Activated CD4-positive, alpha-beta T cell treated with anti-CD3 and anti-CD28 coated beads, Interleukin-2, Interleukin-6, amounts not matched to agents 100 ng/mL and 50 ng/mL, durations not matched to agents 16 hours and 8 hours (primary cell): ENCODE results near the gene CD6.

Source experiments
- DNase-seq: peaks from one replicate; pipeline ENCODE4 v3.0.0-alpha.2; 2020

Gene CD6

DNA sequence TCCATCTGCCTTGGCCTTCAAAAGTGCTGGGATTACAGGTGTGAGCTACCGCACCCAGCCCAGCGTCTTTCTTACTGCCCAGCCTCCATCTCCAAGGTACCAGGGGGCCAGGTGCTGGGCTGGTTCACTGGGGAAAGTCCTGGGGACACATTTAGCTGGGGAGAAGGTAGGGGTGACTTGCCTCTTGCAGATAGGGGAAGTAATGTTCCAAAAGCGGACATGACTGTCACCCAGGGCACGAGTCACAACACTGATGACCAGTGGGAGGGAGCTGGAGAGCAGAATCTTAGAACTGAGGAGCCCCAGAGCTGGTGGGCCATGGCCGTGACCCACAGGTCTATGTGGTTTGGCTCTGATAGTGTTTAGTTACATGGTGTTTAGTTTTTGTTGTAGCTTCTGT is 17.1 kb upstream of the CD6 start:
- DNase-seq, result no peak

DNA sequence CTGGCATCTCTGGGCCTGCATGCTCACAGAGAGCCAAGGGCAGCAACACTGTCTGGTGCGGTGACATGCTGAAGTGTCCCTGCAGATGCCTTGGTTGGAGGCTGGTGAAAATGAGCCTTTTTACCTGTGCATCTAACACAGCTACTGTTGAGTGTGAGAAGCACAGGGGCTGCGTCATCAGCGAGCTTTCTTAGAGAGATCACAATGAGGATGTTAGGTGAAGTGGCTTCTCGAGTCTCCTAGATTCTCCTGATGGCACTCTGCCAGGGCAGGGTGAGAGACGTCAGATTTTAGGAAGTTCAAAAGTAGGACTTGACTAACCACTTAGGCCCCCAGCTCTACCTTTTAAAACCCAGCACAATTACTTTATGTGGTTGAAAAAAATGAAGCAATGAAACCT is 15.9 kb upstream of the CD6 start:
- no peak for DNase-seq

DNA sequence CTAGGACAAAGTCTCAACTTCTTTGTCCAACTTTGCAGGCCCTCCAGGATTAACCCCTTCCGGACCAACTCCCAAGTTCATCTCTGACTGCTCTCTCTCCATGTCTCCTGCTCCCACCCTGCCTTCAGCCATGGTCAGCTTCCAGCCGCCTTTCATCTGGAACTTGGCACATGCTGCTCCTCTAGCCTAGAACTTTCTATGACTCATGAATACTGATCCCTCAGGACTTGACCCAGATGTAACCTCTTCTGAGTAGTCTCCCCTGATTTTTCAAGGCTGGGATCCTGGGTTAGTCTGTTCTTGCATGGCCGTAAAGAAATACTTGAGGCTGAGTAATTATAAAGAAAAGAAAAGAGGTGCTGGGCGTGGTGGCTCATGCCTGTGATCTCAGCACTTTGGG is 14.3 kb upstream of the CD6 start:
- DNase-seq, result no peak

DNA sequence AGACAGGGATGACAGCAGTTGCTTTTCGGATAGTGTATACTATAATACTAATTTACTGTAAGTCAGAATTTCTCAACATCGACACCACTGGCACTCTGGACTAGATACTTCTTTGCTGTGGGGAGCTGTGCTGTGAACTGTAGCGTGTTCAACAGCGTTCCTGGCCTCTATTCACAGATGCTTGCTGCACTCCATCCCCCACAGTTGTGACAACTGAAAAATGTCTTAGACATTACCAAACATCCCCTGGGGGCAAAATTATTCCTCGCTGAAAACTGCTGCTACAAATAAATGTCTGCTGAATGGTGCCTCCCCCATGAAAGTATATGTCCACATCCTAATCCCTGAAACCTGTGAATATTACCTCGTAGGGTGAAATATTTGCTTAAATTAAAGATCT is 12.0 kb upstream of the CD6 start:
- DNase-seq, result no peak

DNA sequence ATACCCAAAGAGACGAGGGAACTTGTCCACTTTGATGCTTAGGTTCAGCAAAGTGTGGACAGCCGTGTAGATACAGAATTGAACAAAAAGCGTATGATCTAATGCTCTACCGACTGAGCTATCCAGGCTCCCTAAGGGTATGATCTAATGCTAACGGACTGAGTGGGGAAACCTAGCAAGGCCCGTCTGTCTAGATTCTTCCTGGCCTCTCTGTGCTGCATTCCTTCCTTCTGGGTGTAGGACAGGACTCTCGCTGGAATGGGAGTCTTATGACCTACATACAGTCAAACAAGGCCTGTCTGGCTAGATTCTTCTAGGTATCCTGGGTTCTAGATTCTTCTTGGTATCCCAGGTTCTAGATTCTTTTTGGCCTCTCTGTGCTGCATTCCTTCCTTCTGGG is 11.1 kb upstream of the CD6 start:
- no peak for DNase-seq

DNA sequence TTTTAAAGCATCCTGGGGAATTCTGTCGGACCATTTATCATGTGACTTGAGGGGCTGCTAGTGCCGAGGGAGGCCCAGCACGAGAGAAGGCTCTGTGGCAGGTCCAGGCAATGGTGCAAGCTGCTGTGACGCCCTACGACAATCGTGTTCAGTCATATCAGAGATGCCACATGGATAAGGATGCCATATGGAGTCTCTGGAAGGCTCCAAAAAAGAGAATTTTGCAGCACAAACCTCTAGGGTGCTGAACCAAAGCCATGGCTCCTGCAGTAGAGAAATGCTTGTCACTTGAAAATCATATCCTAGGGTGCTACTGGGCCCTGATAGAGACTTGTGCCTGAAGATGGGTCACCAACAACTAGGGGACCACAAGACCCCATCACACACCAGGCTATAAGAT is 6.7 kb upstream of the CD6 start:
- no peak for DNase-seq

DNA sequence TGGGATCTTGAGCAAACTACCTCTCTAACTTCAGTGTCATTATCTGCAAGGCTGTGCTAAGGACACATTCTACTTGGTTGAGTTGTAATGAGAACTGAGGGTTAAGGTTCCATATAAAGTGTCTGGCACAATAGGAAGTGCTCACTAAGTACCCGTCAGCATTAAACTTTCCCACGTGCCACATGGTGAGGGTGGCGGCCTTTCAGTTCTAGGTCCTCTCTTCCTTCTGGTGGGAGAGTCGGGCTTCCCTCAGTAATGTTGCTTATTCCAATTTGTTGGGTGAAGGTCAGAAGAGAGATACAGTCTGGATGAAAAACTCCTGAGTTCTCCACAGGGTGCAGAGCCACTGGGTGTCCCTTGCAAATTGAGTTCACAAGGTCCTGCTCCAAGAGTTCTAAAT is 4.6 kb upstream of the CD6 start:
- no peak for DNase-seq

DNA sequence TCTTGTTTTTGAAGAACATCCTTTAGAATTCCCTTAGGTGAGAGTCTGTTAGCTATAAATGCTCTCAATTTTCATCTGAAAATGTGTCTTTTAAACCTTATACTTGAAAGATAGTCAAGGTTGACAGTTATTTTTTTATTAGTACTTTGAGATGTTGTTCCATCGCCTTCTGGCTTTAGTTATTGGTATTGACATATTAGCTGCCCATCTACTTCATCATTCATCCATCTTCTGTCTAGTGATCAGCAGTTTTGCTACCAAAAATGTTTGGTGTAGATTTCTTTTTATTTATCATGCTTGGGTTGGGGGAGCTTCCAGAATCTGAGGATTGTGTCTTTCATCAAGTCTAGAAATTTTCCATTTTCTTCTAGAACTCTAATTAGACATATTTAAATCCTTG is 3.3 kb upstream of the CD6 start:
- no peak for DNase-seq

DNA sequence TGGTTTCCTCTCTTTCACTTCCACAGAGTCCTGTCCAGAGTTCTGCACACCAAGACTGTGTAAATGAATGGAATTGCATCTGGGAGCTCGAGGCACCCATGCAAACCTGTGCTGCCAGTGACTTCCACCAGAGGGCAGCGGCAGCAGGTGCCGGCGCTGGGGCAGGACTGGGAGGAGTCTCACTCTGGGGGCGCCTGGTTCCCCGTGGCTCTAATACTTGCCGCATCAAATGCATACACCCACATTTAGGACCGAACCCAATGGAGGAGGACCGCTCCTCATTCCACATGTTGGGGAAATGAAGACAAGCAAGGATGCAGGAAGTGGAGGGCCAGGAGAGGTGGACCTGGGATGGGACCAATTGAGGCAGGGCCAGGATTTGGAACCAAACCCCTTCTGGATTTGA is 1.1 kb upstream of the CD6 start:
- DNase-seq, result peak; percentile 89

DNA sequence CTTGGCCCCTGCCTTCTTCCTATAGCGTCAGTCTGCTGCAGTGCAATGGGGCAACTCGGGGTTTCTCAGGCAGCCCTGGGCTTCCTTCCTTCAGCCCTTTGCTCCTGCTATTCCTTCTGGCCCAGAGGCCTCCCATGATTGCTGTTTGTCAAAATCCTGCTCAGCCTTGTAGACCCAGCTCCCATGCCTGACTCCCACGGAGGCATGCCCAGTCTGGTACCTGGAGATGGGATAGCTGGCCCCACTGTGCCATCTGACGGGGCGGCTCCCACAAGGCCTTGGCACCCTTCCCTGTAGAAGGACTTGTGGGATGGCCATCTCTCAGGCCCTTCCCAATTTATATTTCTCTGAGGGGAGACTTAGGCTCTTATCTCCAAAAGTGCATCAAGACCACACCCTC is 590 bp upstream of the CD6 start:
- no peak for DNase-seq

DNA sequence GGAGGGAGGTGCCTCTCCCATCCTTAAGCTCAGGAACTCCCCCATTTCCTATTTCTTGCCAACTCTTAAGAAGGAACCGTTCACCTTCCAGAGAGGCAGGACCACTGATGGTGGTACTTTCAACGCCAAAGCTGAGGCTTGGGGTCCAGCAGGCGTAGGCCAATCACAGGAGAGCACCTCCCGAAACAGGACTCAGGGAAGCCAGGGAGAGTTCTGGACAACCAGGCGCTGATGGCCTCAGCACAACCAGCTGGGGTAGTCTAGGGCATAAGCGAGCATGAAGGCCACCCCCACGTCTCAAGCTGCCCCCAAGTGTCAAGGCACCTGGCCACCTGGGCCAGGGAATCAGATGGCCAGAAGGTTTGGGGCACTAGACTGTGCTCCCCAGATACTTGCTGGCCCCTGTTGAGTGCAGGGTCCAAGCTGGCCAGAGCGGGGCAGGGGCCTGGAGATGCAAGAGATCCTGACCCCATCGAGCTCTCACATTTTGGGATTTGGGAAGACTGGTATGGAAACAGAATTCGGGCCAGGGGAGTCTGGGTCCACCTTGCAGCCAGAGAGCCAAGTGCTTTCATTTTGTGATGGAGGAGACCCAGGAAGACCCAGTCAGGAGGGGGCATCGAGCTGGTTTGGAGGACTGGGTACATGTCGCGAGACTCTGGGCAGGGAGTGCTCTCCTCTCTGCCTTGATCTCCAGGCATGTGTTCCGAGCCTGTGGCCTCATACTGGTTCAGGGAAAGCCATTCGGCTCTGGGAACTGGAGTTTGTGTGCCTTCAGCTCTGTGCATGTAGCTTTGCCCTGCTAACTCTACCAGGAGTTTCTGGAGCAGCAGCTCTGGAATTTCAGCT is 926 bp downstream of the CD6 start:
- DNase-seq, result peak; percentile 67

DNA sequence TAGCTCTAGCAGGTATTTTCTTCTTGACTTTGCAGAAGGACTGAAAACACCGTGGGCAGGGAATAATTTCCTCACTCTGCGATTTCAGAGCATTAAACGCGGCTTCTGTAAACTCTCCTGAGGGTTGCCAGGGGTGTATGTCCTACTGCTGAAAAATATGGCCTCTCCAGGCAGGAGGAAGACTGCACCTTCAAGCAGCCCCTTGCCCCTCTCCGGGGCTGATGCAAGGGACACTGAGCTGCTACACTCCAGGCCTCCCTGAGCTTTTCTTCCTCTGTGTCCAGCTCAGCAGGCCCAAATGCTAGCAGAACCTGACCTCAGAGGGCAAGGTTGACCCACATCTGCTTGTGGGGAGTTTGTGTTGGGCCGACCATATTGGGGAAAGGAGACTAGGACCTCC is 2.2 kb downstream of the CD6 start:
- DNase-seq, result no peak

DNA sequence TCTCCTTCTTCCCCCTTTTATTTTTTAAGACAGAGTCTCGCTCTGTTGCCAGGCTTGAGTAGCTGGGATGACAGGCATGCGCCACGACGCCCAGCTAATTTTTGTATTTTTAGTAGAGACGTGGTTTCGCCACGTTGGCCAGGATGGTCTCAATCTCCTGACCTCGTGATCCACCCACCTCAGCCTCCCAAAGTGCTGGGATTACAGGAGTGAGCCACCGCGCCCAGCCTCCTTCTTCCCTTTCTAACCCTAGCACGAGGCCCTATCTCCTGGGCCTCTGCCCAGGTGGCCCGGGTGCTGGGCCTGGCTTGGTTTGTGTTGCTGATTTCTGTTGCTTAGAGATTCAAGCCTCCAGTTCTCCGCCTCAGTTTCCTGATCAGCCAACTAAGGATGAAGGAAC is 2.8 kb downstream of the CD6 start:
- DNase-seq, result peak; percentile 37

DNA sequence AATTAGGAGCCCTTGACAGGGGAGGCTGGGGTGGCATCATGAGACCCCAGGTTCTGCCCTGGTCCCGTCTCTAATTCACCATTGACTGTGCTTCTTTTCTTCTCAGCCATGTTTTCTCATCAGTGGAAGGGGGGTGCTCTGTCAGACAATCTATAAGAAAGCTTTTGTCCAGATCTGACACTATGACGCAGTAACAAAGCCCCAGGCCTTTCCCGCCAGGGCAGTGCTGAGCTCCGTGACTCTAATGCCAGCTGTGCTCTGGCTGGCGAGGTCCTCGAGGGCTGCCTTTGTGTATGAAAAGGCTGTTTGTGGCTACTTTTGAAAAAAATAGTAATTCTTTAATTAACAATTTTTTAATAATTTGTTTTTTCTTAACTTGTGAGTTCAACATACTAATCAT is 3.2 kb downstream of the CD6 start:
- DNase-seq, result peak; percentile 69

DNA sequence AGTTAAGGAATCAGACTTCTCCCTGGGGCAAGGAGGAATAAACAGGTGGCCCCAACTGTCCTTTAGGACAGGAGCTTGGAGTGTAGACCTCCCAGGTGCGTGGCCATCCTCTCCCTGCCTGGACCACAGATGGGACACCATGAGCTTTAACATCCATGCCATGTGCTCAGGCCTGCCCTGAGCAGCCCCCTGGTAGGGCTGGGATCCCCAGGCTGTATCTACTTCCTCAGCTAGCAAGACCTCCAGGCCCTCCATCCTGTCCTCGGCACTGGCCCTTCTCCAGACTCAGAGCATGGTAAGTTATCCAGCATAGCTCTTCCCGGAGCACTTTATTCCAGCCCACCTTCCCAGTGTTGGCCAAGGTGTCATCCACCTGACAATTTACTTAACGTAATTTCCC is 5.7 kb downstream of the CD6 start:
- no peak for DNase-seq

DNA sequence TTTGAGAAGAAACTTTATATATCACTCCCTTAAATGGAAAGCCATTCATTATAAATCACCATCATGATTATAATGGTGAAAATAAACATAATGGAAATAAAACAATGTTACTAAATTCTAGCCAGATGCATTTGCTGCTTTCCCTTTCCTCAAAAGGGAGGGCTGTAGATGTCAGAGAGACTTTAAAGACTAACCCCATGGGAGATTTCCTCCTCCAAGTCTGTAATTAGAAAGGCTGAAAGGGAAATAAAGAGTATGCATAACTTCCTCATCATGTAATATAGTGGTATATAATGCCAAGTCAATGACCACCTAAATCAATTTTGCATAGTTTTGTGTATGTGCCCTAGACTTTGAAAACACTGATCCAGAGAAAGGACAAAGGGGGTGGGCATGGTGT is 6.4 kb downstream of the CD6 start:
- DNase-seq, result no peak

DNA sequence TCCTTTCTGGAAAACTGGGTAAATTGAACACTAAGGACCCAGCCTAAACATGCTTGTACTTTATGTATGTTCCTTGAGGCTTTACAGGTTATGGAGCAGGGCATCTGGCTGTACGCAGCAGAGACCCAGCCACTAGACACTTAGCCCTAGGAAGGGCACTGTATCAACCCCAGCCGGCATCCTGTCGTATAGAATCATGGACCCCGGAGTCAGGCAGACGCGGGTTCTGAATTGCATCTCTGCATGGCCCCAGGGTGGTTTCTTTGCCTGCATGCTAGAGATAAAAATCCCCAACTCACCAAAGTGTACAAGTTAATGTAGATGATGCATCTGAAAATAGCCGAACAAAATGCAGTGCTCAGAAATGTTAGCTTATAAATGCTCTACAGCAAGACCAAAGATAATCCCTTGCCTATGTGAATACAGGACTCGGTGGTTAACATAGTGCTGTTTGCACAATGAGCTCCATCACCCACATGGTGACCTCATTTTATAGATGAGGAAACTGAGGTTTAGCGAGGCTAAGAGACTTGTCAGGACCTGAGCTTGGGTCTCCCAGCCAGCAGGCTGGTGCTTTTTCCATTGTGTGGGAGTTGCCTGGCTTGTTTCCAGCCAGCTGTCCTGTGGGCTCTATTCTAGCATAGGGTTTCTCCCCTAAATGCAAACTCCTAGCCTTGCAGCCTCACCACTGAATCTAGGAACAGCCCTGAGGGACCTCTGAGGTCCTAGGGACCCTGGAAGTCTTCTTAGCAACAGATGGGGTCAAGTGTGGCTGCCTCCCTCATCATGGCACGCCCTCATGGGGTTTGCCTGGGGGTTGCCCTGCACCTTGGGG is 7.3 kb downstream of the CD6 start:
- DNase-seq, result peak; percentile 78

DNA sequence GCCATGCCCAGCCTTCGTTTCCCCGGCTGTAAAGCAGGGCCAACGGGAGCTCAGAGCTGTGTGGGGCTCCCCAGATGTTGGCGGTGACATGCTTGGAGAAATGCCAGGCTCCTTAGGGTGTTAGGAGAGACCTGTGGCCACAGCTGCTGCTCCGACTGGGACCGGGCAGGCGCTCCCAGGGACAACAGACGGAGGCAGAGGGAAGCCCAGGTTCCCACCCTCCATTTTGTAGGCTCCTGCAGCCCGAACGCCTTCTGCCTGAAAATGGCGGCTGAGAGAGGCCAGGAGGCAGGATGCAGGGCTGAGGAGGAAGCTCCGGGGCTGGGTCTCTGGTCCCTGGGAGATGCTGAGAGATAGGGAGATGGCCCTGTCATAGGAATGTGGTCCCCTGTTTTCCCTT is 10.0 kb downstream of the CD6 start:
- no peak for DNase-seq

DNA sequence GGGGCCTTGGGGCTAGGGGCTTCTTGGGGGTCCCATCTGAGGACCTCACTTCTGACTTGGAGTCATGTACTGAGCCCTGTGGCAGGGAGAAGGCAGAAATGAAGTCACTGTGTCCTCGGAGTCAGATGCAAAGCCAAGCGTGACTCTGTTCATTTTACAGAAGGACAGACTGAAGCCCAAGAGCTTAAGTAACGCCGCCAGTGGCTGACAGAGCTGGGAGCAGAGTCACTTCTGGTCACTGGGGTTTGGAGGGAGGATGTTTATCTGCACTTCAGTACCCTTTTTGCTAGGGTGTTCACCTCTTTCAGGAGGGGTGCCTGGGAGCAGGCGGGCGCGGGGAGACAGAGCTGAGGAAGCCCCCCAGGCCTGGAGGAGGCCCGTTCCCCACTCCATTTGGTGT is 10.7 kb downstream of the CD6 start:
- DNase-seq, result peak; percentile 53

DNA sequence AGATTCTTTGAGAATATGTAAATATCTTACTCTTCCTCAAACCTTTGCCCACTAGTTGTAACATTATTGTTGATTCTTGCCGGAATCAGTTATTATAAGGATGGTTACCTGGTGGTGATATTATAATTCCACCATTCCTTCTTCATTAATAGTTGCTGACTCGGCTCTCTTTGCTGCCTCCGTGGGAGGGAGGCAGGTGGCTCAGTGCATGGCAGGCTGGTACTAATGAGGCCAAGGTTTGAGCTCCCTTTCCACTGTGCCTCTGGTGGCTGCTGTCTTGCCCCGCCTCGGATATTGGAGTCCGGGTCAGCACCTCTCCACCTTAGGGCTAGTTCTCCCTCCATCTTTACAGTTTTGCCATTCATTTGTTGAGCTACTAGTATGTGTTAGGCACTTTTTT is 12.7 kb downstream of the CD6 start:
- DNase-seq, result no peak

DNA sequence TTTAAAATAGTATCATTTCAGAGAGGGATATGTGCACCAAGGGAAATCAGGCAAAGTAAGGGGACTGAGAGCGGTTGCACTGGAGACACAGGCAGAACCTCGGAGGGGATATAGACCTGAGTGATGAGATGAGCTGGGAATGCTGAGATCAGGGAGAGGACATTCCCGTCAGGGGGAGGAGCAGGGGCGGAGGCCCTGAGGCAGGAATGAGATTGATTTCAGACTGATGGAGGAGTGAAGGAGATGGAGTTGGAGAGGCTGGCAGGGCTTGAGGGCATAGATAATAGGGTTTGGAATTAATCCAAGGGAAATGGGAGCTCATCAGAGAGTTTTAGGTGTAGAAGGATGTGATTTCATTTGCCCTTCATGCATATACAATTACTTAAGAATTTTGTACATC is 13.2 kb downstream of the CD6 start:
- DNase-seq, result no peak

DNA sequence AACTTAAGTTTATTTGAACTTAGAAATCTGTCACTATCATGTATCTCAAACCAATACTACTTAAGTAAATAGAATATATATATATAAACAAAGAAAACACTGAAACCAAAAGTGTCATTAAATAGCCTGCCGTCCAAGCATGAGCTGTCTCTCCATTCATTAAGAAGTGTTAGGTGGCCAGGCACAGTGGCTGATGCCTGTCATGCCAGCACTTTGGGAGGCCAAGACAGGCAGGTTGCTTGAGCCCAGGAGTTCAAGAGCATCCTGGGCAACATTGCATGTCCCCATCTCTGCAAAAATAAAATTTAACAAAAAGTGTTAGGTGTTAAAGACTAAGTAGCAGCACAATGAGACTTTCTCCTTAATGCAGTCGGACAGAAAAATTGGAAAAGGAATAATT is 14.0 kb downstream of the CD6 start:
- DNase-seq, result no peak

DNA sequence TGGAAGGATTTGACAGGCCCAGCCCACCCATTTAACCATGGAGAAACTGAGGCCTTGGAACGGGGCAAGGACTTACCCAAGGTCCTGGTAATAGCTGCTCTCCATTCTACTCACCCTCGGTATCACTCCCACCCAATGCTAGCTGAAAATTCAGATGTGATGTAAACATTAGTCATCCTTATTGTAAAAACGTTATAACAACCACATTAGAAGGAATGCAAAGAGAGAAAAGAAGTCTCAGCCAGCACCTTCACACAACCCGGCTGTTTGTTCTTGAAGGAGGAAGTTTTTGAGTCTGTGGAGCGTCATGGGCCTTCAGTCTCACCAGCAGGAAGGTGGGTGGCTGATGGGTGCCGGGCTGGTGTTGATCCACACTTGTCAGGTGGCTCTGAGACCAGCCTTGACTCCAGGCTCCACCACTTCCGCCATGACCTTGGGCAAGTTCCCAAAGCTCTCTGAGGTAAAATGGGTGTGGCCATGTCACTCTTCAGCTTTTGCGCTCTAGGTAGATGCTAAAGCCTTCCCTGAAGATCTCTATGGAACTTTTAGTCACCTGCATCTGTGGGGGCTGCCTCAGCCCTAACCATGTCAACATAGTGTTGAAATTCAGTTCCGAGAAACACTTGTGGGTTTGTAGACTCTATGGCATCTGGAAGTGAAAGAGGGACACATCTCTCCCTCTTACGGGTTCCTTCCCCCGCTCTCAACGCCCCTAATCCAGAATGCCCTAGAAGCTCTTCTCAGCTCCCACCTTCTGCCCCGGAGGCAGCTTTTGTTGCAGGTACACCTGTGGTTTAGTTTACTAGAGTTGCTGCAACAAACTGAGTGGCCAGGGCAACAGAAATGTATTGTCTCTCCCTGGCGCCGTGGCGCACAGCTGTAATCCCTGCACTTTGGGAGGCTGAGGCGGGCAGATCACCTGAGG is 14.8 kb downstream of the CD6 start:
- DNase-seq, result peak; percentile 89
